T-helper 1 cell treated with Interleukin-12 subunit alpha and Interleukin-12 subunit beta and Interleukin-4 antibody, amounts not matched to agents 30 ng/mL and 1 ng/mL, for 36 hours (primary cell): ENCODE measurements around the gene RHOT1. TPM values are rescaled to one million over a fixed set of nuclear protein-coding genes. Genes with fewer than 3 reads are reported as not detected.
"Not testable (repeated sequence)": the region's sequence is repeated elsewhere in the genome, so short reads cannot be mapped to it uniquely, and the experiment has no call there.

Experiments used
- intact Hi-C: fragments of 100-400 bp; cut with micrococcal nuclease; formaldehyde crosslinking; loops from one replicate; pipeline ENCODE4 v1.15.1; 2024
- total RNA-seq: library from RNA; stranded (reverse); gene quantifications from 2 replicates; pipeline ENCODE4 v1.2.3, GENCODE V29; 2022

RHOT1 gene
- 27.6 and 28.1 TPM in 2 replicates for total RNA-seq

- intact Hi-C loops: loop anchor here (1.0 to 5.0 kb wide), 2 partner anchors 210 to 240 kb away; partner anchors contain the start of gene ZNF207
Measured at GRCh38 chr17:32142038-32142856, at the start of gene RHOT1. Gene RHOT1 (plus strand): TSS chr17:32142502. CDS start chr17:32142693, 191 bp downstream.

- intact Hi-C loops: no loop called here
Measured at GRCh38 chr17:32099686-32100085, 42.6 kb upstream of the RHOT1 start.

GRCh38 chr17:32100323-32100722 lies 42.0 kb upstream of the RHOT1 start:
- intact Hi-C loops: not testable (repeated sequence)

- intact Hi-C loops: no loop called here
Measured at GRCh38 chr17:32100971-32101631, 41.2 kb upstream of the RHOT1 start.

GRCh38 chr17:32102172-32102571 lies 40.1 kb upstream of the RHOT1 start:
- intact Hi-C loops: no loop called here

- intact Hi-C loops: no loop called here
Measured at GRCh38 chr17:32102646-32103186, 39.6 kb upstream of the RHOT1 start.

- intact Hi-C loops: no loop called here
Measured at GRCh38 chr17:32103476-32104113, 38.7 kb upstream of the RHOT1 start.

- intact Hi-C loops: no loop called here
Measured at GRCh38 chr17:32104158-32104557, 38.1 kb upstream of the RHOT1 start.

GRCh38 chr17:32106471-32106981 lies 35.8 kb upstream of the RHOT1 start:
- intact Hi-C loops: not testable (repeated sequence)

GRCh38 chr17:32107194-32107593 lies 35.1 kb upstream of the RHOT1 start:
- intact Hi-C loops: not testable (repeated sequence)

GRCh38 chr17:32110596-32110995 lies 31.7 kb upstream of the RHOT1 start:
- intact Hi-C loops: no loop called here

GRCh38 chr17:32111141-32111771 lies 31.0 kb upstream of the RHOT1 start:
- intact Hi-C loops: loop anchor here (1.0 kb wide), 1 partner anchor 16 kb away; no protein-coding TSS in a partner anchor

GRCh38 chr17:32112416-32112815 lies 29.9 kb upstream of the RHOT1 start:
- intact Hi-C loops: no loop called here

GRCh38 chr17:32114536-32114935 lies 27.8 kb upstream of the RHOT1 start:
- intact Hi-C loops: no loop called here

GRCh38 chr17:32115546-32115945 lies 26.8 kb upstream of the RHOT1 start:
- intact Hi-C loops: not testable (repeated sequence)

GRCh38 chr17:32116937-32117336 lies 25.4 kb upstream of the RHOT1 start:
- intact Hi-C loops: no loop called here

GRCh38 chr17:32117399-32117798 lies 24.9 kb upstream of the RHOT1 start:
- intact Hi-C loops: no loop called here

- intact Hi-C loops: not testable (repeated sequence)
Measured at GRCh38 chr17:32118088-32118487, 24.2 kb upstream of the RHOT1 start.

- intact Hi-C loops: no loop called here
Measured at GRCh38 chr17:32118835-32119234, 23.5 kb upstream of the RHOT1 start.

- intact Hi-C loops: no loop called here
Measured at GRCh38 chr17:32120141-32120540, 22.2 kb upstream of the RHOT1 start.

- intact Hi-C loops: no loop called here
Measured at GRCh38 chr17:32120716-32121115, 21.6 kb upstream of the RHOT1 start.
